ENCODE measurements around the gene JHY.

Gene JHY

DNA sequence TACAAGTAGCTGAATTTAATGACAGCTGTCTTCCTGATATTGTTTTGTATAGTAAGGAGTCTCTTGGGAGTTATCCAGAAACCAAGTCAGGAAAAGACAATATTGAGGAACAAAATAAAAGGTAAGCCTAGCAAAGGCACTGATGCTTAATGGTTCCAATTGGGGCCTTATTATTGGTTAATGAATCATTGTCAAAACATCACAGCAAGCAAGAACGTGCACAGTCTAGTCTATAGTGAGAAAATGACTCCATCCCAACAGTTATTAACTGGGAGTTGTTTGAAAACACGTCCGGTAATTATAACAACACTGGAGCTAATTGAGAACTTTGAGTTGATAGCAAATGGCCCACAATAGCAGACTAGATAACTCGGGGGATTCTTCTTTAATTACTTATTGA, 81.4 kb downstream of the JHY start:
- CTCF ChIA-PET, result no interaction called here

GRCh38 chr11:122976061-122976733, 93.6 kb downstream of the JHY start:
- DNase-seq (ENCODE audit: extremely low spot score), result no peak
- POLR2A ChIA-PET, result no interaction called here
- CTCF ChIA-PET, result no interaction called here
- TF ChIP-seq BHLHE40 (IDR thresholded peaks at IDR 0.05; ENCODE audit: borderline replicate concordance) (no peak), SP1 (IDR thresholded peaks at IDR 0.05) (no peak)

More for the DNA sequence above, 81.4 kb downstream of the JHY start:
- DNase-seq (ENCODE audit: extremely low spot score), result no peak
- TF ChIP-seq, protein P1, sequence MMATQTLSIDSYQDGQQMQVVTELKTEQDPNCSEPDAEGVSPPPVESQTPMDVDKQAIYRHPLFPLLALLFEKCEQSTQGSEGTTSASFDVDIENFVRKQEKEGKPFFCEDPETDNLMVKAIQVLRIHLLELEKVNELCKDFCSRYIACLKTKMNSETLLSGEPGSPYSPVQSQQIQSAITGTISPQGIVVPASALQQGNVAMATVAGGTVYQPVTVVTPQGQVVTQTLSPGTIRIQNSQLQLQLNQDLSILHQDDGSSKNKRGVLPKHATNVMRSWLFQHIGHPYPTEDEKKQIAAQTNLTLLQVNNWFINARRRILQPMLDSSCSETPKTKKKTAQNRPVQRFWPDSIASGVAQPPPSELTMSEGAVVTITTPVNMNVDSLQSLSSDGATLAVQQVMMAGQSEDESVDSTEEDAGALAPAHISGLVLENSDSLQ (IDR thresholded peaks at IDR 0.05), result no peak
- TF ChIP-seq FOXA1 (IDR thresholded peaks at IDR 0.05) (no peak), CTBP1 (IDR thresholded peaks at IDR 0.05; ENCODE audit: borderline replicate concordance) (no peak), HDGF (IDR thresholded peaks at IDR 0.05; ENCODE audit: borderline replicate concordance) (no peak), ZNF384 (IDR thresholded peaks at IDR 0.05) (no peak), TARDBP (IDR thresholded peaks at IDR 0.05) (no peak)
- POLR2A ChIA-PET, result no interaction called here

DNA sequence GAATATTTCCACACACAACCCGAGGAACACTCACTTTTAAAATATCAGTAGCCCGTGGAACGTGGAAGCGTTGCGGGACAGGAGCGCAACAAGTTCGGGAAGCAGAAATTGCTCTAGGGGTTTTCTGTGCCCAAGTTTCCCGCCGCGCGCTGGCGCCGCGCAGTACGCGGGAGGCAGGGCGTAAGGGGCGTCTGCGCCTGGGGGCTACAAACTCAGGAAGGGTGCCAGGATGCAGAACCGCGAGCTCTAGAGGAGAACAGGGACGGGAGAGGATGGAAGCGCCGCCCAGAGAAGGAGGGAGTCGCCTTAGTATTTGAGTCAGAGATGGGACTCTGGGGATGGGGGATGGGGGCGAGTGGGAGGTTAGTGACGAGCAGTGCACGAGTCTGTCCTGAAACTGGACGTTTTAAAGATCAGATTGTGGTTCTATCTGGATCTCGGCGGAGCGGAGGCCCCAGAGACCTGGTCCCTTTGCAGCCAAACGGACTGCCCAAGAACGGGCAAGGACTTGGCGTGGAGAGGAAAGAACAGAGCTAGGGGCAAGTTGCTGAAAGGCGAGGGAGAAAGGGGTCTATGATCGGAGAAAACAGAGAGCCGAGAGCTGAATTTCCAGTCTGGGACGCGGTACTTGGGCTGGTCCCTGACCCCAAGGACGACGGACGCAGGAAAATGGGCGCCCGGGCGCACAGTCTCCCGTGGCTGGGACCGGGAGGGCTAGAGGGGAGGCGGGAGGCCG, 94.3 kb downstream of the JHY start:
- ChIA-PET POLR2A (no interaction called here), CTCF (no interaction called here)
- TF ChIP-seq L3MBTL2 (conservative IDR thresholded peaks at IDR 0.05) (no peak), FOXK2 (IDR thresholded peaks at IDR 0.05) (no peak), FOXM1 (IDR thresholded peaks at IDR 0.05; ENCODE audit: borderline replicate concordance) (no peak)
- no peak for DNase-seq (ENCODE audit: extremely low spot score)

DNA sequence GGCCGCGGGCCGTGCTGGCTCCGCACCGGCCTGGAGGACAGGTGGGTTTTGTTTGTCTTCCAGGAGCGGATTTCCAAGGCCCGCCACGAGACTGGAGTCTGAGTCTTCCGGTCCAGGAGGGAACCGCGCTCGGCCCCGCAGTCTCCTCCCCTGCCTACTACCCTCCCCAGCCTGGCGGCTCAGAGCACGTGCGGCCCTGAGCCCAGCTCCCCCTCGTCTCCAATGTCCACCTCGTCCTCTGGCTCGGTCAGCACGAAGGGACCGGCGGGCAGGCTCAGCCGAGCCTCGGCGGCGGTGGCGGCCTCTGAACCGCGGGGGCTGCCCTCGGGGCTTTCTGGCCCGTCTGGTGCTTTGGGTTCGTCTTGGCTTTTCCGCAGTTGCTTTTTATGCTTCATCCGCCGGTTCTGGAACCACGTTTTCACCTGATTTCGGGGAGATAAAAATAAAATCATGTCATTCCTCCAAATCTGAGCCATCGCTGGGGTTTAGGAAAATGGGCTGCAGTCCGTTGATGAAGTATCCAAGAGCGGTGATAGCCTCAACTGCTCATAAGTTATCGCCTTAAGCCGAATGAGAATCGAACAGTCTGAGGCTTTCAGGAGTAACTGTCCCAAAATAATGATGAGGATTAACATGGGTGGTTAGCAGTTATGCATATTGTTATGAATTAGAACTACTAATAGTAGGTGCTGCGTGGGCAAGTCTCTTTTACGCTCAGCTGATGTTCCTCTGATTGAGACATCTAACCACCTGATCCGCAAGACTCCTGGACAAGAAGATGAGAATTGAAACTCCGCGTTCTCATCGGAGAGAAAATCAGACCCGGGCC, 95.1 kb downstream of the JHY start:
- POLR2A ChIA-PET, result no interaction called here

GRCh38 chr11:122978299-122978620, 95.7 kb downstream of the JHY start:
- CTCF ChIA-PET, result no interaction called here
- POLR2A ChIA-PET, result no interaction called here
- DNase-seq (ENCODE audit: extremely low spot score), result no peak
- TF ChIP-seq HDGF (IDR thresholded peaks at IDR 0.05; ENCODE audit: borderline replicate concordance) (no peak), ZNF384 (IDR thresholded peaks at IDR 0.05) (no peak), FOXK2 (IDR thresholded peaks at IDR 0.05) (no peak)

More for the DNA sequence above, 95.1 kb downstream of the JHY start:
- no peak for DNase-seq (ENCODE audit: extremely low spot score)
- CTCF ChIA-PET, result no interaction called here
- TF ChIP-seq, protein P1 (IDR thresholded peaks at IDR 0.05), result no peak
- TF ChIP-seq HDGF (IDR thresholded peaks at IDR 0.05; ENCODE audit: borderline replicate concordance) (no peak), SUZ12 (IDR thresholded peaks at IDR 0.05) (no peak), ELF4 (IDR thresholded peaks at IDR 0.05) (no peak), ARNT (IDR thresholded peaks at IDR 0.05) (no peak), FOXK2 (IDR thresholded peaks at IDR 0.05) (no peak), ZNF384 (IDR thresholded peaks at IDR 0.05) (no peak), BHLHE40 (IDR thresholded peaks at IDR 0.05; ENCODE audit: borderline replicate concordance) (no peak), NFRKB (IDR thresholded peaks at IDR 0.05) (no peak), LEF1 (IDR thresholded peaks at IDR 0.05; ENCODE audit: borderline replicate concordance) (no peak), CTBP1 (IDR thresholded peaks at IDR 0.05; ENCODE audit: borderline replicate concordance) (no peak)

DNA sequence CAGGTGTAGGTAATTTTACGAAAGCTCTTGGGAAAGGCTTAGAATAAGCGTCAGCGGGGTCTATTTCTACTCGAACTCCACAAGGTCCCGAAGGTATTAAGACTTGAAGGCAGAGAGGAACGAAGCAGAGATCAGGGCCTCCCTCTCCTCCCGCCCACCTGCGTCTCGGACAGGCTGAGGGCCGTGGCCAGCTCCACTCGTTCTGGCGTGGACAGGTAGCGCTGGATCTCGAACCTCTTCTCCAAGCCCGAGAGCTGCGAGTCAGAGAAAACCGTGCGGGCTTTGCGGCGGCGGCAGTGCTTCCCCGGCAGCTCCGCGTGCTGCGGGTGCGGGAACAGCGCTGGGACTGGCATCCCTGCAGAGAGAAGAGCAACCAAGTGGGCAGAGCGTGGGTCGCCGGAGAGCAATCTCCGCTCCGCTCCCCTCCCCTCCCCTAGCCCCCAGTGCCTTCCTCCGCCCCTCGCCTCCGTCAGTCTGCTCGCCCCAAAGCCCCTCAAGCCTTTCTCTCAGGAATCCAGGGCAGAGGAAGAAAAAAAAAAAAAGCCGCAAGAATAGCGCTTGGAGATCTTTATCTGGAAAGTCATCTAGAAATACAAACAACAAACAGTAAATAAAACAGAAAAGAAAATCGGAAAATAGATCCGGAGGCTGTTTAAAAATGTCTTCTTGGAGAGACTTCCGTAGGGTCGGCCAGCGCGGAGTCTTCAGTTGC, 96.7 kb downstream of the JHY start:
- no peak for TF ChIP-seq FOXK2 (IDR thresholded peaks at IDR 0.05)
- TF ChIP-seq HDGF (IDR thresholded peaks at IDR 0.05; ENCODE audit: borderline replicate concordance), result no peak
- no peak for TF ChIP-seq LEF1 (IDR thresholded peaks at IDR 0.05; ENCODE audit: borderline replicate concordance)
- no peak for TF ChIP-seq ELF4 (IDR thresholded peaks at IDR 0.05)
- no peak for TF ChIP-seq SP1 (IDR thresholded peaks at IDR 0.05)
- TF ChIP-seq ZNF384 (IDR thresholded peaks at IDR 0.05), result no peak
- no peak for DNase-seq (ENCODE audit: extremely low spot score)
- ChIA-PET CTCF (no interaction called here), POLR2A (no interaction called here)

GRCh38 chr11:122979815-122980595, 97.4 kb downstream of the JHY start:
- no peak for DNase-seq (ENCODE audit: extremely low spot score)
- TF ChIP-seq HDGF (IDR thresholded peaks at IDR 0.05; ENCODE audit: borderline replicate concordance) (no peak), L3MBTL2 (conservative IDR thresholded peaks at IDR 0.05) (no peak), FOXK2 (IDR thresholded peaks at IDR 0.05) (no peak), NFRKB (IDR thresholded peaks at IDR 0.05) (no peak), CTBP1 (IDR thresholded peaks at IDR 0.05; ENCODE audit: borderline replicate concordance) (no peak), LEF1 (IDR thresholded peaks at IDR 0.05; ENCODE audit: borderline replicate concordance) (no peak), ZNF384 (IDR thresholded peaks at IDR 0.05) (no peak), SUZ12 (IDR thresholded peaks at IDR 0.05) (no peak), BHLHE40 (IDR thresholded peaks at IDR 0.05; ENCODE audit: borderline replicate concordance) (no peak), FOXM1 (IDR thresholded peaks at IDR 0.05; ENCODE audit: borderline replicate concordance) (no peak), SP1 (IDR thresholded peaks at IDR 0.05) (no peak)
- TF ChIP-seq, protein P1 (IDR thresholded peaks at IDR 0.05), result no peak
- ChIA-PET CTCF (no interaction called here), POLR2A (no interaction called here)

Measured in HEK293T (cell line).